Measurements from ENCODE around the gene TOB1. TPM values are rescaled to one million over a fixed set of nuclear protein-coding genes. Genes with fewer than 3 reads are reported as not detected.

Gene TOB1
- total RNA-seq, 1 experiment from 2014 or later, result 86.0 TPM

DNA sequence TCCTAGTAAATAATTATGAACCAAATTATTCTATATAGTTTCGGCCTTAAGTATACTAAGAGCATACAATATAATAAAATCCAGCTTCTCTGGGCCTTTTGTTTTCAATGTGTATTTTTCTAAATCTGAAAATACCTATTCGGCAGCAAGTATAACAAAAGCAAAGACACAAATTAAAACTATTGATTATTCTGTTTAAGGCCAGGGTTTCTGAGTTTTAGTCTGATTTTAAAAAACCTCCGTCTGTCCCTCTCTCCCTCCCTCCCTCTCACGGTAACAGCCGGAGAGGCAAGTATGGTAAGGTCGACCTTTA is 1.5 kb downstream of the TOB1 start:
- H3K79me2 ChIP-seq (ENCODE audit: insufficient read depth, low read length), result peaks cover 36% of the 10 kb centered on the region
- peak overlapping the region; percentile 93 for H3K4me2 ChIP-seq (ENCODE audit: low read length)
- no peak for ATAC-seq
- CTCF ChIA-PET, result interaction anchor here (0.9 to 4.5 kb wide), 3 partner anchors 12 to 96 kb away, joined by 3 to 51 read pairs (median 3); no protein-coding TSS in a partner anchor
- H3K9me3 ChIP-seq (ENCODE audit: control insufficient read depth in 1 of 2, insufficient read depth in 1 of 2, low read depth in 1 of 2, low read length in 2 of 2), result no peaks in the 10 kb centered on the region
- peak overlapping the region; percentile 70 to 83 for H3K4me3 ChIP-seq (replicated peaks in 1 of 2; ENCODE audit: low read depth in 1 of 2, low read length in 2 of 2)
- TF ChIP-seq, protein P1, sequence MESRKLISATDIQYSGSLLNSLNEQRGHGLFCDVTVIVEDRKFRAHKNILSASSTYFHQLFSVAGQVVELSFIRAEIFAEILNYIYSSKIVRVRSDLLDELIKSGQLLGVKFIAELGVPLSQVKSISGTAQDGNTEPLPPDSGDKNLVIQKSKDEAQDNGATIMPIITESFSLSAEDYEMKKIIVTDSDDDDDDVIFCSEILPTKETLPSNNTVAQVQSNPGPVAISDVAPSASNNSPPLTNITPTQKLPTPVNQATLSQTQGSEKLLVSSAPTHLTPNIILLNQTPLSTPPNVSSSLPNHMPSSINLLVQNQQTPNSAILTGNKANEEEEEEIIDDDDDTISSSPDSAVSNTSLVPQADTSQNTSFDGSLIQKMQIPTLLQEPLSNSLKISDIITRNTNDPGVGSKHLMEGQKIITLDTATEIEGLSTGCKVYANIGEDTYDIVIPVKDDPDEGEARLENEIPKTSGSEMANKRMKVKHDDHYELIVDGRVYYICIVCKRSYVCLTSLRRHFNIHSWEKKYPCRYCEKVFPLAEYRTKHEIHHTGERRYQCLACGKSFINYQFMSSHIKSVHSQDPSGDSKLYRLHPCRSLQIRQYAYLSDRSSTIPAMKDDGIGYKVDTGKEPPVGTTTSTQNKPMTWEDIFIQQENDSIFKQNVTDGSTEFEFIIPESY (IDR thresholded peaks at IDR 0.05; ENCODE audit: extremely low read depth, insufficient replicate concordance, low read length), result no peak
- TF ChIP-seq FOSL1 (IDR thresholded peaks at IDR 0.05; ENCODE audit: low read depth) (no peak), EZH2 (IDR thresholded peaks at IDR 0.05) (no peak), ZFX (IDR thresholded peaks at IDR 0.05) (no peak)
- peaks cover 11 to 13% of the 10 kb centered on the region in 2 experiments for H3K36me3 ChIP-seq (ENCODE audit: control insufficient read depth in 1 of 2, insufficient read depth in 2 of 2, low read length in 2 of 2)
- no peak overlapping the region for H2AFZ ChIP-seq (ENCODE audit: low read depth, low read length, poor library complexity, severe bottlenecking)
- H3K9me2 ChIP-seq (ENCODE audit: insufficient read depth), result no peaks in the 10 kb centered on the region
- peaks cover 17 to 36% of the 10 kb centered on the region in 2 experiments for H3K4me1 ChIP-seq (ENCODE audit: control insufficient read depth in 1 of 2, insufficient read depth in 2 of 2, low read length in 2 of 2)
- peak overlapping the region; percentile 92 for H3K27ac ChIP-seq (ENCODE audit: low read depth, low read length)
- POLR2A ChIA-PET, result interaction anchor here (1.2 to 6.1 kb wide), 6 partner anchors 12 to 288 kb away, joined by 3 to 89 read pairs (median 75); partner anchors contain the start of gene NME1
- H3K27me3 ChIP-seq (ENCODE audit: insufficient read depth, low read length), result no peaks in the 10 kb centered on the region
- H4K20me1 ChIP-seq (ENCODE audit: insufficient read depth), result peaks cover 23% of the 10 kb centered on the region
- peak overlapping the region; percentile 82 for H3K9ac ChIP-seq (ENCODE audit: low read length)
- no peak for DNase-seq (ENCODE audit: low read depth, low spot score)
- RAD21 ChIA-PET (ENCODE audit: low non-redundant PET in 1 of 2, low total read pairs in 2 of 2, uncharacterized antibody in 2 of 2, unreplicated experiment in 2 of 2), result no interaction called here
- intact Hi-C loops (cut with micrococcal nuclease), result loop anchor here (5.0 to 10.0 kb wide), 2 partner anchors 230 to 288 kb away; partner anchors contain the start of genes ABCC3 and NME1
- BruUV-seq (replicated peaks), result no TSS peak

DNA sequence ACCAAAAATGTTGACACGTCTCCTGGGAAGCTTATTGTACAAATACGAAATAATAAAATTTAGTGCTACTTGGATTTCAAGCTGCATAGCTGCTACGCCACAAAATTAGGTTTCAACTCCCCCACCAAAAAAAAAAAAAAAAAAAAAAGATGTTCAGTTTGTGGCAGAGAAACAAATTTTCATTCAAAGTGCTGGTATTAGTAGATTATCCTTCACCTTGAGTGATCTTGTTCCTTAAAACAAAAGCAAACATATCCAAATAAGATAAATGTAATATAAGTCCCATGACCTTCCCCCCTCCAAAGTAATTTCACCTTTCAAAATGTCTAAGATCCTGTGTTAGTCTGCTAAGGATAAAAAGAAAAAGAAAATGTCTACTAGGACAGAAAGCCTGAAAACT is 2.2 kb downstream of the TOB1 start:
- RAD21 ChIA-PET (ENCODE audit: low non-redundant PET in 1 of 2, low total read pairs in 2 of 2, uncharacterized antibody in 2 of 2, unreplicated experiment in 2 of 2), result interaction anchor here (1.0 to 1.3 kb wide), 4 partner anchors 11 to 90 kb away, joined by 3 to 5 read pairs (median 4); no protein-coding TSS in a partner anchor

More for the DNA sequence above, 2.2 kb downstream of the TOB1 start:
- DNase-seq (ENCODE audit: low read depth, low spot score) (no peak), ATAC-seq (no peak)
- Histone ChIP-seq H3K9me3 (ENCODE audit: control insufficient read depth in 1 of 2, insufficient read depth in 1 of 2, low read depth in 1 of 2, low read length in 2 of 2) (no peaks in the 10 kb centered on the region), H3K4me2 (ENCODE audit: low read length) (peak overlapping the region; percentile 93; the same call in 1 of the 2 replicates), H3K4me3 (replicated peaks in 1 of 2; ENCODE audit: low read depth in 1 of 2, low read length in 2 of 2) (no peak overlapping the region; a peak in 1 of 4 replicates), H3K27me3 (ENCODE audit: insufficient read depth, low read length) (no peaks in the 10 kb centered on the region), H3K9me2 (ENCODE audit: insufficient read depth) (no peaks in the 10 kb centered on the region), H3K79me2 (ENCODE audit: insufficient read depth, low read length) (peaks cover 36% of the 10 kb centered on the region), H3K4me1 (ENCODE audit: control insufficient read depth in 1 of 2, insufficient read depth in 2 of 2, low read length in 2 of 2) (peaks cover 17 to 36% of the 10 kb centered on the region in 2 experiments), H3K36me3 (ENCODE audit: control insufficient read depth in 1 of 2, insufficient read depth in 2 of 2, low read length in 2 of 2) (peaks cover 11 to 13% of the 10 kb centered on the region in 2 experiments), H3K9ac (ENCODE audit: low read length) (peak overlapping the region; percentile 82; the same call in 1 of the 2 replicates), H4K20me1 (ENCODE audit: insufficient read depth) (peaks cover 23% of the 10 kb centered on the region), H3K27ac (ENCODE audit: low read depth, low read length) (no peak overlapping the region), H2AFZ (ENCODE audit: low read depth, low read length, poor library complexity, severe bottlenecking) (no peak overlapping the region)
- ChIA-PET POLR2A (interaction anchor here (0.6 to 6.1 kb wide), 9 partner anchors 11 to 366 kb away, joined by 3 to 88 read pairs (median 4); no protein-coding TSS in a partner anchor), CTCF (interaction anchor here (0.6 to 4.5 kb wide), 16 partner anchors 8 to 289 kb away, joined by 3 to 51 read pairs (median 4); partner anchors contain the start of gene NME1)
- no TSS peak for BruUV-seq (replicated peaks)
- no peak for TF ChIP-seq RAD21 (IDR thresholded peaks at IDR 0.05; ENCODE audit: low read depth)
- 0 out of 2 replicates have a peak, but pooled peaks have one; percentile 3 for TF ChIP-seq JUND (IDR thresholded peaks at IDR 0.05)
- intact Hi-C loops (cut with micrococcal nuclease), result loop anchor here (1.0 to 10.0 kb wide), 2 partner anchors 86 to 229 kb away; partner anchors contain the start of gene ABCC3
